SH-SY5Y (cell line): ENCODE measurements around the gene KLHL3.

Source experiments
- GATA2 ChIP-seq: IDR thresholded peaks from 2 replicates; pipeline ENCODE4 v1.6.1; 2011; ENCODE audit warnings: mild to moderate bottlenecking, low read depth, low read length
- GATA3 ChIP-seq: IDR thresholded peaks from 2 replicates; pipeline ENCODE4 v1.6.1; 2011; ENCODE audit warnings: low read depth, mild to moderate bottlenecking, low read length, moderate library complexity

GRCh38 chr5:137630216-137630971 lies 105.5 kb downstream of the KLHL3 start:
- TF ChIP-seq GATA2 = no peak
- no peak for TF ChIP-seq GATA3
